GM12873 (cell line): ENCODE data around the gene PALLD.

Source experiments
- CTCF ChIP-seq: IDR thresholded peaks from 2 replicates; pipeline ENCODE4 v1.5.1; 2012; ENCODE audit warnings: low read depth, mild to moderate bottlenecking, moderate library complexity, low read length, control low read depth; ENCODE audit not compliant: insufficient read depth; ENCODE audit errors: missing control alignments

Gene PALLD

GRCh38 chr4:168691631-168692369 lies 194.9 kb downstream of the PALLD start:
- TF ChIP-seq CTCF = no peak

GRCh38 chr4:168693750-168694490 lies 197.1 kb downstream of the PALLD start:
- no peak for TF ChIP-seq CTCF

GRCh38 chr4:168694667-168695066 lies 197.8 kb downstream of the PALLD start:
- no peak for TF ChIP-seq CTCF

- TF ChIP-seq CTCF = no peak
Measured at GRCh38 chr4:168695288-168695687, 198.4 kb downstream of the PALLD start.

GRCh38 chr4:168696280-168696679 lies 199.4 kb downstream of the PALLD start:
- no peak for TF ChIP-seq CTCF

- TF ChIP-seq CTCF = no peak
Measured at GRCh38 chr4:168696826-168697225, 200.0 kb downstream of the PALLD start.

- TF ChIP-seq CTCF = no peak
Measured at GRCh38 chr4:168699224-168699878, 202.5 kb downstream of the PALLD start.
